ENCODE data around the gene CPED1. TPM values are rescaled to one million over a fixed set of nuclear protein-coding genes. Genes with fewer than 3 reads are reported as not detected.

CPED1 gene
- polyA plus RNA-seq (not detected in 2 replicates), polyA minus RNA-seq (0.12 TPM in 1 of 2 replicates, not detected in the other)

- no peak within 1 kb of the TSS for H3K4me2 ChIP-seq (ENCODE audit: low read length)
- no peaks in the 10 kb centered on the region for H3K36me3 ChIP-seq (ENCODE audit: insufficient read depth, low read length)
- no peak within 1 kb of the TSS for H2AFZ ChIP-seq (ENCODE audit: low read depth, low read length)
- no peaks in the 10 kb centered on the region for H3K9me3 ChIP-seq (ENCODE audit: low read length)
- H3K9ac ChIP-seq (ENCODE audit: low read length) = no peak within 1 kb of the TSS
- H3K79me2 ChIP-seq (replicated peaks; ENCODE audit: insufficient read depth, low read length) = no peaks in the 10 kb centered on the region
- H3F3A ChIP-seq (ENCODE audit: insufficient read depth, low read length, poor library complexity, severe bottlenecking) = no peaks in the 10 kb centered on the region
- H3K27me3 ChIP-seq (ENCODE audit: insufficient read depth, low read depth, low read length) = peaks cover 8% of the 10 kb centered on the region
- no peaks in the 10 kb centered on the region for H4K20me1 ChIP-seq (ENCODE audit: insufficient read depth)
- TF ChIP-seq MXI1 (conservative IDR thresholded peaks at IDR 0.05; ENCODE audit: poor library complexity, severe bottlenecking) (no peak), RAD21 (conservative IDR thresholded peaks at IDR 0.05) (no peak), SMC3 (conservative IDR thresholded peaks at IDR 0.05; ENCODE audit: poor library complexity) (no peak)
- no peaks in the 10 kb centered on the region for H3K9me2 ChIP-seq (ENCODE audit: insufficient read depth, low read length)
- H3K27ac ChIP-seq (ENCODE audit: low read length) = no peak within 1 kb of the TSS
- peak within 1 kb of the TSS; percentile 56 for H3K4me3 ChIP-seq (ENCODE audit: low read length)
These were observed at the start of gene CPED1 for GRCh38 chr7:120988591-120989256. Gene CPED1 (plus strand): TSS chr7:120988711. CDS start chr7:120989622, 911 bp downstream.

GRCh38 chr7:120939345-120939744, 49.2 kb upstream of the CPED1 start:
- no peaks in the 10 kb centered on the region for H3F3A ChIP-seq (ENCODE audit: insufficient read depth, low read length, poor library complexity, severe bottlenecking)

More at GRCh38 chr7:120939345-120939744, 49.2 kb upstream of the CPED1 start:
- no peak overlapping the region for H3K4me2 ChIP-seq (ENCODE audit: low read length)
- H2AFZ ChIP-seq (ENCODE audit: low read depth, low read length) = no peak overlapping the region
- H3K79me2 ChIP-seq (replicated peaks; ENCODE audit: insufficient read depth, low read length) = no peaks in the 10 kb centered on the region
- no peaks in the 10 kb centered on the region for H4K20me1 ChIP-seq (ENCODE audit: insufficient read depth)
- H3K9me2 ChIP-seq (ENCODE audit: insufficient read depth, low read length) = no peaks in the 10 kb centered on the region
- H3K27me3 ChIP-seq (ENCODE audit: insufficient read depth, low read depth, low read length) = no peaks in the 10 kb centered on the region
- no peaks in the 10 kb centered on the region for H3K9me3 ChIP-seq (ENCODE audit: low read length)
- H3K36me3 ChIP-seq (ENCODE audit: insufficient read depth, low read length) = no peaks in the 10 kb centered on the region
- H3K4me3 ChIP-seq (ENCODE audit: low read length) = no peak overlapping the region
- no peak overlapping the region for H3K27ac ChIP-seq (ENCODE audit: low read length)
- no peak overlapping the region for H3K9ac ChIP-seq (ENCODE audit: low read length)
- TF ChIP-seq RAD21 (conservative IDR thresholded peaks at IDR 0.05) (no peak), TAF1 (IDR thresholded peaks at IDR 0.05; ENCODE audit: low read depth) (no peak), MXI1 (conservative IDR thresholded peaks at IDR 0.05; ENCODE audit: poor library complexity, severe bottlenecking) (no peak), POLR2AphosphoS5 (IDR thresholded peaks at IDR 0.05) (no peak), EP300 (conservative IDR thresholded peaks at IDR 0.05; ENCODE audit: poor library complexity, severe bottlenecking) (no peak), SMC3 (conservative IDR thresholded peaks at IDR 0.05; ENCODE audit: poor library complexity) (no peak), EZH2 (IDR thresholded peaks at IDR 0.05; ENCODE audit: borderline replicate concordance, insufficient read depth, low read length, poor library complexity, severe bottlenecking) (no peak)
- TF ChIP-seq, protein P1, sequence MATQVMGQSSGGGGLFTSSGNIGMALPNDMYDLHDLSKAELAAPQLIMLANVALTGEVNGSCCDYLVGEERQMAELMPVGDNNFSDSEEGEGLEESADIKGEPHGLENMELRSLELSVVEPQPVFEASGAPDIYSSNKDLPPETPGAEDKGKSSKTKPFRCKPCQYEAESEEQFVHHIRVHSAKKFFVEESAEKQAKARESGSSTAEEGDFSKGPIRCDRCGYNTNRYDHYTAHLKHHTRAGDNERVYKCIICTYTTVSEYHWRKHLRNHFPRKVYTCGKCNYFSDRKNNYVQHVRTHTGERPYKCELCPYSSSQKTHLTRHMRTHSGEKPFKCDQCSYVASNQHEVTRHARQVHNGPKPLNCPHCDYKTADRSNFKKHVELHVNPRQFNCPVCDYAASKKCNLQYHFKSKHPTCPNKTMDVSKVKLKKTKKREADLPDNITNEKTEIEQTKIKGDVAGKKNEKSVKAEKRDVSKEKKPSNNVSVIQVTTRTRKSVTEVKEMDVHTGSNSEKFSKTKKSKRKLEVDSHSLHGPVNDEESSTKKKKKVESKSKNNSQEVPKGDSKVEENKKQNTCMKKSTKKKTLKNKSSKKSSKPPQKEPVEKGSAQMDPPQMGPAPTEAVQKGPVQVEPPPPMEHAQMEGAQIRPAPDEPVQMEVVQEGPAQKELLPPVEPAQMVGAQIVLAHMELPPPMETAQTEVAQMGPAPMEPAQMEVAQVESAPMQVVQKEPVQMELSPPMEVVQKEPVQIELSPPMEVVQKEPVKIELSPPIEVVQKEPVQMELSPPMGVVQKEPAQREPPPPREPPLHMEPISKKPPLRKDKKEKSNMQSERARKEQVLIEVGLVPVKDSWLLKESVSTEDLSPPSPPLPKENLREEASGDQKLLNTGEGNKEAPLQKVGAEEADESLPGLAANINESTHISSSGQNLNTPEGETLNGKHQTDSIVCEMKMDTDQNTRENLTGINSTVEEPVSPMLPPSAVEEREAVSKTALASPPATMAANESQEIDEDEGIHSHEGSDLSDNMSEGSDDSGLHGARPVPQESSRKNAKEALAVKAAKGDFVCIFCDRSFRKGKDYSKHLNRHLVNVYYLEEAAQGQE (IDR thresholded peaks at IDR 0.05; ENCODE audit: borderline replicate concordance) = no peak
- TF ChIP-seq, protein P2, sequence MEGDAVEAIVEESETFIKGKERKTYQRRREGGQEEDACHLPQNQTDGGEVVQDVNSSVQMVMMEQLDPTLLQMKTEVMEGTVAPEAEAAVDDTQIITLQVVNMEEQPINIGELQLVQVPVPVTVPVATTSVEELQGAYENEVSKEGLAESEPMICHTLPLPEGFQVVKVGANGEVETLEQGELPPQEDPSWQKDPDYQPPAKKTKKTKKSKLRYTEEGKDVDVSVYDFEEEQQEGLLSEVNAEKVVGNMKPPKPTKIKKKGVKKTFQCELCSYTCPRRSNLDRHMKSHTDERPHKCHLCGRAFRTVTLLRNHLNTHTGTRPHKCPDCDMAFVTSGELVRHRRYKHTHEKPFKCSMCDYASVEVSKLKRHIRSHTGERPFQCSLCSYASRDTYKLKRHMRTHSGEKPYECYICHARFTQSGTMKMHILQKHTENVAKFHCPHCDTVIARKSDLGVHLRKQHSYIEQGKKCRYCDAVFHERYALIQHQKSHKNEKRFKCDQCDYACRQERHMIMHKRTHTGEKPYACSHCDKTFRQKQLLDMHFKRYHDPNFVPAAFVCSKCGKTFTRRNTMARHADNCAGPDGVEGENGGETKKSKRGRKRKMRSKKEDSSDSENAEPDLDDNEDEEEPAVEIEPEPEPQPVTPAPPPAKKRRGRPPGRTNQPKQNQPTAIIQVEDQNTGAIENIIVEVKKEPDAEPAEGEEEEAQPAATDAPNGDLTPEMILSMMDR (IDR thresholded peaks at IDR 0.05; ENCODE audit: poor library complexity, severe bottlenecking) = no peak
